ENCODE data around the gene ADD2.

Gene ADD2

GRCh38 chr2:70697603-70698383 is 70.2 kb downstream of the ADD2 start:
- no peak for DNase-seq

- DNase-seq, result no peak
Observed at GRCh38 chr2:70696142-70696541, 71.9 kb downstream of the ADD2 start.

- no peak for DNase-seq
Observed at GRCh38 chr2:70692256-70692655, 75.7 kb downstream of the ADD2 start.

- DNase-seq, result no peak
Observed at GRCh38 chr2:70691497-70692140, 76.4 kb downstream of the ADD2 start.

DNA sequence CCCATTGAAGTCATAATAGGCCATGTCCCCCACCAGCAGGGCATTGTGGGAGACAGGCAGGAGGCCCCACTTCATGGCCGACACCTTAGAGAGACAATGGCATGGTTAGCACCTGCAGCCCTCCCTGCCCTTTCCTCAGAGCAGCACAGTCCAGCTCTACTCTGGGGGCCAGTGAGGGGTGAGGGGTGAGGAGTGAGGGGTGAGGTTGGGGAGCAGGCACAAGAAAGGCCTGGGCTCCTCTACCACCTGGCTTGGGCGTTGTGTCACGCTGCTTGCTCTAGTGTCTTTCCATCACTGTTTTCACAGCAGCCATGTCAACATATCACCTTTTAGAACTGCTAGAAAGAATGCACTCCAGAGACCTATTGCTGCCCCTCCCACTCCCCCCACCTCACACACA is 77.2 kb downstream of the ADD2 start:
- no peak for DNase-seq

GRCh38 chr2:70688427-70688826 is 79.6 kb downstream of the ADD2 start:
- DNase-seq, result no peak

DNA sequence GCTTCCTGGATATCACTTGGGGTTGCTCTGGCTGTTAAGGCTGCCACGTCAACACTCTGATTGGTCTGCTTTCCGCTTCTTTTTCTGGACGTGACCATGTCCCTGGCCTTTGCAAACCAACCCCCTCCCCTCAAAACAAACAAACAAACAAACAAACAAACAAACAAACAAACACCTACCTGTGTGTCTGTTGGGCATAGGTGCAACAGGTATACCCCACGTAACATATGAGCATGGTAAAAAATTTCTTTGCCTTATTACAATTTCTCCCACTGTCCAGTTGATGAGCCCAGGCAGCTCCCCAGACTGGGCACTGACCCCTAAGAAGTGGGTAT is 80.6 kb downstream of the ADD2 start:
- no peak for DNase-seq

DNA sequence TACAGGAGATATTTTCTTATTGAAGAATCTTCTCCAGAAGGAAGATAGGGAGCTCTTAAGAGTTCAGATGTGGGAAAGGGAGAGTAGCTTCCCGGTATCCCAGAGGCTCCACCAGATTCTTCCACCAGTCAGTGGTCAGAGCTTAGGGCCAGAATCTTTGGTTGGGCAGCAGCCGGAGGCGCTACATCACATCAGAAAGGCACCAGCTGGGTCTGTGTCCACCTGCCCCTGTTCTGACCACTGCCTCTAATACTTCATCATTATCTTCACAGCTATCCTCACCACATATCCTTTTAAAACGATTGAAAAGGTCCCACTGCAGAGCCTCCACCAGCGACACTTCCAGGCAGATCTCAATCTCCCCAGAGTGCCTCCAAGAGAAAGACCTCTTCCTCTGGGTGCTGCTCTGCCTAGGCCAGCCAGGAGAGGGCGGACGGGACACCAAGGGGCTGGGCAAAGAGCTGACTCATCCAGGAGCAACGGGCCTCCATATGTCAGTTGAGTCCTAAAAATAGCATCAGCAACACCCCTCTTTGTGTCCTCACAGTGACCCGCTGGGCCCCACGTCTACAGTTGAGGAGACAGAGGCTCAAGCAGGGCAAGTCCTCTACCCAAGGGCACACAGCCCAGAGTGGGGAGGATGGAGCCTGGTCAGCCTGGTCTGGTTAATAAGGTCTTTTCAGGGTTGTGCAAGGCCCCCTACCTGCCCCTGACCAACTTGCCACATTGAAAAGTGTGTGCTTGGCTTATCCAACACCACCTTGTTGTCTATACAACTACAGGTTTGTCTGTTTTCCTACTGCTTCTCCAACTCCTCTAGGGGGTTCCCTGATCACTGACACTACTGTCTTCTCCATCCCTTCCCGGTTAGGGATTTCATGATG is 81.2 kb downstream of the ADD2 start:
- DNase-seq, result no peak

DNA sequence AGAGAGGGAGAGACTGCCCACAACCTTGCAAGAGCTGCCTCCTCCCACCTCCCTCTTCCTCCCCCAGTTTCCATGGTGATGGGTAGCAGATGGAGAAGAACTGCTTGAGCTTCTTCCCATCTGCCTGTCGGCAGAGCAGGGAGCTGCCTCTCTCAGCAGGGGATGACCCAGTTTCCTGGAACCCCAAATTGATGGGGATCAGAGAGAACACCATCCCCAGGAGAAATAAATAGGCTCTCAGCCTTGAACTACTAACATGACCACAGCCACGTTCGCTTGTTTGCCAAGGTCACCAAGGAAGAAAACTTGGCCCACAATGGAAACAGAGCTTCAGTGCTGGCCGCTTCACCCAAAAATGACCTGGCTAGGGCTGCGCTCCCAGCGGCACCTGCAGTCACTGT is 82.2 kb downstream of the ADD2 start:
- DNase-seq, result no peak

DNA sequence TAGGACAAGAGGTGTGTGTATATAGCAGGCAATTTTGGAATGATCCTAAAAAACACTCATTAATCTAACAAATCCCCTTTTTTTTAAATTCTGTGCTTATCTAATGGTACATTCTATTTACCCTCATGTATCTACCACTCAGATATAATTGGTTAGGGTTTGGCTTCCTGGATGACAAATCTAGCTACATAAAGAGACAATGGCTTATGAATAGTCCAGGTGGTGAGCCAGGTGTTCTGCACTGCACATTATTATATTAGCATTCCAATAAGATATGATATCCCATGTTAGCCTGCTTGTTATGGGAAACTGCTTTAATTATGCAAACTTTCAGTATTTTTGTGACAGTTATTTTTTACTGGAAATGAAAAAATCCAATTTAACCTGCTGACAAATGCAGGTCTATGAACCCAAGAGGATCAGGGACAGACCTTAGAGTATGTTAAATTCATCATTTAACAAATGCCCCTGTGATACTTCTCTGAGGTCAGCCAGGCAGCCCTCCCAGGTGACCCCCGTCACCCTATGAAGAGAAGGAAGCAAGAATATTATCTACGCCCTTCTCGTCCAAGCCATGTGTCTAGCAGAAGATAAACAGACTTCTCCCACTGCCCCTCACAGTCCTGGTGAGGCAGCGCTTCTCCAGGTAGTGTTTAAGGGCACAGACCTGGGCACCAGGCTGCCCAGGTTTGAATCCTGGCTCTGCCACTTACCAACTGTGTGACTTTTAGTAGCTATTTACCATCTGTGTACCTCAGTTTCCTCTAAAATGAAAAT is 83.0 kb downstream of the ADD2 start:
- DNase-seq, result no peak

DNA sequence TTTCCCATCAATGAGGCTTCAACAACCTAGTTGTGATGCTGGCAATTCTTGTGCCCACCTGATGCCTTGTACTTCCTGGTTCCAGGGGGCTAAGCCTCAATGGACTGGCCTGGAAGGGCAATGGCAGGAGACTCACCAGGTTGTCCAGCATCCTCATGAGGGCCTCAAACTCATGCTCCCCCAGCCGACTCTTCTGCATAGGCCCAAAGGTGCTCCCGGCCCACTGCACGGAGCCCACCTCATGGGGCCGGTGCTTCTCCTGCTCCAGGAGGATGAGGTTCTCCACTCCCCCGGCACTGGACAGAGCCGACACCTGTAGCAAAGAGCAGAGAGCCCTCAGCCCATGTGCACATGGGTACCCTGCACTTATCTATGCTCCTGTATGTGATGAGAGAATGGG is 84.5 kb downstream of the ADD2 start:
- DNase-seq, result no peak

GRCh38 chr2:70680735-70681134 is 87.3 kb downstream of the ADD2 start:
- no peak for DNase-seq

- DNase-seq, result no peak
Observed at GRCh38 chr2:70679259-70679658, 88.7 kb downstream of the ADD2 start.

DNA sequence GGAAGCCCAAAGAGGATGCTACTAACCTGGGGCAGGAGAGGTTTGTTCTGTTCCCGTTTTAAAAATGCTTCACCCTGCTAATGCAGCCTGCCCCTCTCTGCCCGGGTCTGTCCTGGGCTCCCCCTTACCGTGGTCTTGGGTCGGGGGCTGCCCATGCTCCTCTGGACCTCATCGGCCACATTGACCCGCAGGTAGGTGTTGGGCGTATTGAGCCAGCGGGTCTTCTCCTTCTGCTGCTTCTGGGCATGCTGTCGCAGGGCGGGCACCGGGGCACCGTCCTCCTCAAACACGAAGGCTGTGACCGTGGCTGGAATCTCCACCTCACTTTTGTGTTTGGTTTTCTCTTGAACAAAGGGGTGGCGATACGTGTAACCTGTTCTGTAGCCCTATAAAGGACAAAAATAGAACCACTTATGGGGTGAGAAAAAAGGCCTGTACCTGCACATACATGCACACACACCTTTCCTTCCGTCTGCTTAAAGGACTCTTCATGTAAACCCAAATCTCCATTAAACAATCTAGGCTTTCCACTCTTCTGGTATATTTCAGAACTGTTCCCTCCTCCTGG is 89.3 kb downstream of the ADD2 start:
- DNase-seq, result no peak

DNA sequence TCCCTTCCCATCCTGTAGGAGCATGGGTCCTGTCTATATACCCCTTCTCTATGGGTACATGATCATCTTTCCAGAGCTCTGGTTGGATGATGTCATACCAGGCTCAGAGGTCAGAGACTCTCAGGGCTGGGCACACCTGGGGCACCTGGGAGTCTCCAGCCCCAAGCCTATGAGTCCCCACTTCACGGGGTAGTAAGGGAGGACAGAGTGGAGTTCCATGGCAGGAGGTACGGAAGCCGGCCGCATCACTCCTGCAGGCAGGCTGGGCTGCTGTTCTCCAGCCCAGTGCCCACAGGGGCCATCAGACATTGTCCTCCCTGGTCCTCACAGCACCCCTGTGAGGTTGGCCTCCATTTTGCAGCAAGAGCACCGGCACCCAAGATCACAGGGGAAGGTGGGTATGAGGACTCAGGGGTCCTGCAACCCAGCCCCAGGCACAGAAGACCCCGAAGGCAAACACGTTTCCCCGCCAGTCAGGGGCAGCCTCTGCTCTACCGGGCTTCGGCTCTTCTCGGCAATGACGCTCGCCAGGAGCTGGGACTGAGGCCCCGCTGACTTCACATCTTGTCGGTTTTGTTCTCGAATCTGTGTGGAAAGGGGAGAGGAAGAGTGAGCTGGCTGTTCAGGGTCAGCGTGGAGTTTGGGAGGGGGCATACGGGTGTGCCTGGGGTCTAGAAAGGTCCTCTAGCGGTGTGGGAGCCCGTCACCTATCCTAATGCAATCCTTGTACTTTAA is 91.5 kb downstream of the ADD2 start:
- no peak for DNase-seq

GRCh38 chr2:70675862-70676261 is 92.1 kb downstream of the ADD2 start:
- DNase-seq, result no peak

DNA sequence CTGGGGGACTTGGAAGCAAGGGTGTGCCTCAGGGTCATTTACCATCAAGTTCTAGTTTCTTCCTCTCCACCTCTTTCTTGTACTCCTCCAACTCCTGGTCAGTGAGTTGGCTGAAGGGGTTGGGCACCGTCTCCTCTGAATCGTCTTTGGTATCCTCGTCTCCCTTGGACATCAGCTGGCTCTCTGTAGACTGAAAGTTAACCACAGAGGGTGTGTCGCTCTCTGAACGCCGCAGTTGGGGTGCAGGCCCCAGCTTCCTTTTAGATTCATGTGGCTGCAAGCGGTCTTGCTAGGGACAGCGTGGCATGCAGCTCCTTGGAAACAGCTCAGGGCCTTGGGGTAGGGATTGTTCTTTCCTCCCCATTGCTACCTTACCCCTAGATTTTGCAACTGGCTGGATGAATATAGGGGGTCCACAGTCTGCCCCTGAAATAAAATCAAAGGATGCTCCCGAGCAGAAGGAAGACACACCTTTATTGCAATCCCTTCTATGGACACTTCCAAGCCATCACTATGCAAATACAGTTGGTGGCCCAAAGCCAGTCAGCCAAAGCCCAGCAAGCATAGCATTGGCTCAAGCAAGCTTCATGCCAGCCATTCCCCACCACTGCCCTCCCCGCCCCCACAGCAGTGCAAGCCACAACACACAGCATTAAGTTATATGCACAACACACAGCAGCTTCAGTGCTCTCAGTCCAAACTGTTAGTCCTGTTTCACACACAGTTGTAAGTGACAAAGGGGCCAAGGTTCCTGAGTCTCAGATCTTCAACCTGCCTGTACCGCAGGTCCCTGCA is 93.2 kb downstream of the ADD2 start:
- DNase-seq, result no peak

- DNase-seq, result no peak
Observed at GRCh38 chr2:70673041-70673647, 94.9 kb downstream of the ADD2 start.

DNA sequence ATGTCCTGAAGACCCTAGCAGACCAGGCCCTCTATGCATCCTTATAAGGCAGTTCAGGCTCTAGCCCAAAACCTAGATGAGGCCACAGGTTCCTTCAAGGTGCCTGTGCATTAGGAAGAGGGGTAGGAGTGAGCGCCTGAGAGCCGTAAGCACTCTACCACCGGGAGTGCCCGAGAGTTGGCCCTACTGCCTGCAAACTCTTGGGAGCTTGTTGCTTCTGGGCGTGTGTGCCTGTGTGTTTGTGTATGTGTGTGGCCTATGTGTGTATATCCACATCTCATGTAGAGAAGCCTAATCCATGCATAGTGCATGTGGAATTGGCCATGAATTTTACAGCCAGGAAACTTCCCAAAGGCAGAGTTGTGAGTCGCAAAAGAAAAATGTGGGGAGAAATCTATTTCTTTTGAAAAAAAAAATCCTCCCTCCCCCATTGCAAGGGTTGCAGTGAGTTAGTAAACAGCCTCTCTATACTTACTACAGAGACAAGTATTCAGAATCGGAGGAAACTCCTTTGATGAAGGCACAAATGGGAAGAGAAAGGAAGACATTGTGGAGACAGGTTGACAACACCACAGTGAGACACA is 96.8 kb downstream of the ADD2 start:
- DNase-seq, result no peak

DNA sequence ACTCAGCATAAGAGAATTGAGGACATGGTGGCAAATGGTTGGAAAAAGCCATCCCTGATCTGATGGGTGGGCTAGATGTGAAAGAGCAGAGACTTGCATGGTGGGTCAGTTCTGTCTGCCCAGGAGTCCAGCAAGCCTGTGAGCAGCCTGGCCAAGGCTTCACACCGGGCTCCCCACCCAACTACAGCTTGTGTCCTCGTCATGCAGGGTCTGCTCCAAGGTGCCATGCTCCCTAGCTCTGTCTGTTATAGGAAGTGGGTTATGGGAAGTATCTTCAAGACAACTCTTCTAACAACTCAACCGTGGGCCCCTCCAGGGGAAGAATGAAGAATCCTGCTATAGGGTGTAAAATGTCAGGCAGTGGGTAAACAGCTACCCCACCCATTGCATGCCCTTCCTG is 97.4 kb downstream of the ADD2 start:
- no peak for DNase-seq
